ENCODE measurements around the gene RNF26.

The RNF26 gene

GRCh38 chr11:119314726-119315125, 19.6 kb upstream of the RNF26 start:
- no peak for TF ChIP-seq CTCF (IDR thresholded peaks at IDR 0.05; ENCODE audit: low read depth, low read length)
- DNase-seq (ENCODE audit: low read depth in 2 of 2), result no peak
- H3K4me3 ChIP-seq (replicated peaks in 1 of 2; ENCODE audit: low read depth in 2 of 2, low read length in 2 of 2), result no peak overlapping the region

GRCh38 chr11:119315131-119316015, 19.0 kb upstream of the RNF26 start:
- TF ChIP-seq CTCF (IDR thresholded peaks at IDR 0.05; ENCODE audit: low read depth, low read length), result no peak
- H3K4me3 ChIP-seq (replicated peaks in 1 of 2; ENCODE audit: low read depth in 2 of 2, low read length in 2 of 2), result peak overlapping the region; percentile 57 to 58
- DNase-seq (ENCODE audit: low read depth in 2 of 2), result no peak

- TF ChIP-seq CTCF (IDR thresholded peaks at IDR 0.05; ENCODE audit: low read depth, low read length), result no peak
- DNase-seq (ENCODE audit: low read depth in 2 of 2), result no peak
- H3K4me3 ChIP-seq (replicated peaks in 1 of 2; ENCODE audit: low read depth in 2 of 2, low read length in 2 of 2), result peak overlapping the region; percentile 57 to 58
These were observed 18.2 kb upstream of the RNF26 start for GRCh38 chr11:119316016-119316728.

GRCh38 chr11:119316729-119317591, 17.4 kb upstream of the RNF26 start, which contains the start of gene MCAM:
TSS of gene MCAM (minus strand) at chr11:119317130. CDS start at chr11:119317101, 29 bp downstream.
- peak in 1 of 2 donors; percentile 39 for DNase-seq (ENCODE audit: low read depth in 2 of 2)
- no peak for TF ChIP-seq CTCF (IDR thresholded peaks at IDR 0.05; ENCODE audit: low read depth, low read length)
- peak within 1 kb of the TSS; percentile 57 to 58 for H3K4me3 ChIP-seq (replicated peaks in 1 of 2; ENCODE audit: low read depth in 2 of 2, low read length in 2 of 2)

- no peak for TF ChIP-seq CTCF (IDR thresholded peaks at IDR 0.05; ENCODE audit: low read depth, low read length)
- peak in 1 of 2 donors; percentile 27 for DNase-seq (ENCODE audit: low read depth in 2 of 2)
- H3K4me3 ChIP-seq (replicated peaks in 1 of 2; ENCODE audit: low read depth in 2 of 2, low read length in 2 of 2), result peak overlapping the region in 1 of 2 donors; percentile 33
These were observed 16.6 kb upstream of the RNF26 start for GRCh38 chr11:119317592-119318239.
